Brain microvascular endothelial cell (primary cell): Measurements from ENCODE around the gene SOX13.

Experiments
- DNase-seq: peaks from one replicate; pipeline ENCODE4 v3.0.0-alpha.2; 2020
- H3K27ac ChIP-seq: fragments of 250-450 bp; sonication (Bioruptor Pico); 2 replicates; pipeline ENCODE4 v1.5.1; 2020; ENCODE audit warnings: mild to moderate bottlenecking, moderate library complexity
- H3K27me3 ChIP-seq: fragments of 250-450 bp; sonication (Bioruptor Pico); replicated peaks from 2 replicates; pipeline ENCODE4 v1.5.1; 2020; ENCODE audit warnings: mild to moderate bottlenecking
- H3K36me3 ChIP-seq: fragments of 250-450 bp; sonication (Bioruptor Pico); replicated peaks from 2 replicates; pipeline ENCODE4 v1.5.1; 2020; ENCODE audit warnings: mild to moderate bottlenecking
- H3K4me3 ChIP-seq: 2 replicates; pipeline ENCODE4 v1.5.1; 2011; ENCODE audit warnings: low read depth, mild to moderate bottlenecking, control low read depth, low read length, moderate library complexity
- CTCF ChIP-seq: IDR thresholded peaks from 2 replicates; pipeline ENCODE4 v1.5.1; 2011; ENCODE audit warnings: low read depth, mild to moderate bottlenecking, moderate library complexity, low read length, control low read depth, inconsistent platforms; ENCODE audit errors: missing control alignments
- in situ Hi-C: cut with HindIII; loops from 2 replicates; pipeline ENCODE4 v1.10.0; 2017; ENCODE audit warnings: low sequenced_read_pairs, low pct_ligation_motif_present

SOX13 gene

GRCh38 chr1:204075139-204075521, 2.2 kb downstream of the SOX13 start:
- no peak for DNase-seq
- in situ Hi-C loops, result no loop called here
- no peaks in the 10 kb centered on the region for H3K36me3 ChIP-seq
- no peak overlapping the region for H3K27ac ChIP-seq
- H3K4me3 ChIP-seq, result peak overlapping the region; percentile 72
- TF ChIP-seq CTCF, result peak; percentile 4
- H3K27me3 ChIP-seq, result no peaks in the 10 kb centered on the region

GRCh38 chr1:204075890-204076846, 3.3 kb downstream of the SOX13 start:
- in situ Hi-C loops, result no loop called here
- Histone ChIP-seq H3K36me3 (no peaks in the 10 kb centered on the region), H3K4me3 (no peak overlapping the region), H3K27me3 (no peaks in the 10 kb centered on the region), H3K27ac (no peak overlapping the region)
- no peak for DNase-seq
- no peak for TF ChIP-seq CTCF

- in situ Hi-C loops, result no loop called here
- H3K27me3 ChIP-seq, result no peaks in the 10 kb centered on the region
- TF ChIP-seq CTCF, result no peak
- H3K27ac ChIP-seq, result no peak overlapping the region
- no peaks in the 10 kb centered on the region for H3K36me3 ChIP-seq
- DNase-seq, result no peak
- no peak overlapping the region for H3K4me3 ChIP-seq
Measured at GRCh38 chr1:204076891-204077290, 4.0 kb downstream of the SOX13 start.

- in situ Hi-C loops, result no loop called here
- Histone ChIP-seq H3K27ac (peak overlapping the region; percentile 47), H3K27me3 (no peaks in the 10 kb centered on the region), H3K36me3 (no peaks in the 10 kb centered on the region), H3K4me3 (no peak overlapping the region)
- peak; percentile 51 for DNase-seq
- no peak for TF ChIP-seq CTCF
Measured at GRCh38 chr1:204077979-204078696, 5.2 kb downstream of the SOX13 start.

GRCh38 chr1:204079608-204079999, 6.7 kb downstream of the SOX13 start:
- DNase-seq, result no peak
- no peaks in the 10 kb centered on the region for H3K36me3 ChIP-seq
- H3K4me3 ChIP-seq, result no peak overlapping the region
- in situ Hi-C loops, result no loop called here
- TF ChIP-seq CTCF, result no peak
- no peaks in the 10 kb centered on the region for H3K27me3 ChIP-seq
- no peak overlapping the region for H3K27ac ChIP-seq
